B cell (primary cell): ENCODE results near the gene TFF3. TPM values are rescaled to one million over a fixed set of nuclear protein-coding genes. Genes with fewer than 3 reads are reported as not detected.

Experiments
- ATAC-seq: fragments of 200-7000 bp; cut with Tn5 transposase; one replicate; pipeline ENCODE4 v1.10.0; 2021; ENCODE audit warnings: low read depth, mild to moderate bottlenecking, moderate number of reproducible peaks, moderate library complexity
- CTCF ChIA-PET: fragments of 350-600 bp; sonication (Branson Sonifier 250); formaldehyde crosslinking; loops from one replicate; lab custom pipeline; 2021; ENCODE audit warnings: antibody characterized with exemption, inconsistent platforms; lab: Charles Lee
- POLR2A ChIA-PET: fragments of 350-600 bp; sonication (Branson Sonifier 250); formaldehyde crosslinking; loops from one replicate; lab custom pipeline; 2021; ENCODE audit warnings: antibody characterized with exemption; lab: Charles Lee
- DNase-seq: peaks from one replicate; pipeline ENCODE4 v3.0.0; 2013
- H2AFZ ChIP-seq: 2 replicates; pipeline ENCODE4 v1.6.1; 2012; ENCODE audit warnings: mild to moderate bottlenecking, low read depth, low read length; ENCODE audit not compliant: insufficient read depth, poor library complexity, severe bottlenecking
- H3K27ac ChIP-seq, 2 donors: 1 replicate in 1 of 2; 2 replicates in 1 of 2; pipeline ENCODE4 v1.5.1; 2012 to 2013; ENCODE audit warnings: low read length in 2 of 2, mild to moderate bottlenecking in 2 of 2, moderate library complexity in 1 of 2
- H3K27me3 ChIP-seq, 4 experiments: fragments of 200-600 bp in 1 of 4; sonication (generic) in 1 of 4; replicated peaks in 1 of 4; 1 replicate in 2 of 4; 2 replicates in 2 of 4; pipeline versions ENCODE4 v1.6.1 to v1.7.0; 2013 to 2016; ENCODE audit warnings: low read length in 3 of 4, mild to moderate bottlenecking in 2 of 4, mixed read lengths in 1 of 4, moderate library complexity in 1 of 4; ENCODE audit not compliant: insufficient read depth in 4 of 4, control insufficient read depth in 3 of 4; ENCODE audit errors: control extremely low read depth in 1 of 4
- H3K36me3 ChIP-seq, 2 experiments: replicated peaks in 1 of 2; 1 replicate in 1 of 2; 2 replicates in 1 of 2; pipeline versions ENCODE4 v1.6.1 to v1.7.1; 2013; ENCODE audit warnings: low read length in 1 of 2; ENCODE audit not compliant: insufficient read depth in 2 of 2, control insufficient read depth in 1 of 2; ENCODE audit errors: control extremely low read depth in 1 of 2, extremely low read depth in 1 of 2
- H3K4me1 ChIP-seq, 2 donors: fragments of 200-600 bp in 1 of 2; sonication (generic) in 1 of 2; 1 replicate in 1 of 2; 2 replicates in 1 of 2; pipeline versions ENCODE4 v1.5.1 to v1.6.1; 2013 to 2017; ENCODE audit warnings: low read length in 2 of 2; ENCODE audit not compliant: control insufficient read depth in 2 of 2, insufficient read depth in 2 of 2
- H3K4me2 ChIP-seq: replicated peaks from 2 replicates; pipeline ENCODE3; 2012; ENCODE audit warnings: mild to moderate bottlenecking, low read depth, low read length; ENCODE audit not compliant: poor library complexity, severe bottlenecking
- H3K4me3 ChIP-seq, 5 experiments: fragments of 200-600 bp in 1 of 5; sonication (generic) in 1 of 5; 1 replicate in 3 of 5; 2 replicates in 2 of 5; pipeline versions ENCODE4 v1.5.1 to v1.7.0; 2011 to 2016; ENCODE audit warnings: low read length in 4 of 5, mild to moderate bottlenecking in 4 of 5, low read depth in 2 of 5, control low read depth in 1 of 5, moderate library complexity in 1 of 5; ENCODE audit not compliant: insufficient read depth in 1 of 5; ENCODE audit errors: control extremely low read depth in 1 of 5, extremely low read depth in 1 of 5
- H3K79me2 ChIP-seq: fragments of 200-600 bp; sonication (generic); one replicate; pipeline ENCODE4 v1.6.0; 2016; ENCODE audit warnings: low read length; ENCODE audit not compliant: control insufficient read depth, insufficient read depth
- H3K9ac ChIP-seq: fragments of 200-600 bp; sonication (generic); 2 replicates; pipeline ENCODE4 v1.6.1; 2017; ENCODE audit warnings: mild to moderate bottlenecking, low read length, moderate library complexity
- H3K9me3 ChIP-seq, 3 donors: one replicate each; pipeline versions ENCODE4 v1.6.1 to v1.7.1; 2013; ENCODE audit warnings: low read length in 2 of 3; ENCODE audit not compliant: control insufficient read depth in 2 of 3, insufficient read depth in 1 of 3; ENCODE audit errors: control extremely low read depth in 1 of 3
- H4K20me1 ChIP-seq: 2 replicates; pipeline ENCODE4 v1.6.0; 2012; ENCODE audit warnings: mild to moderate bottlenecking, low read length; ENCODE audit not compliant: insufficient read depth, control insufficient read depth, poor library complexity, severe bottlenecking
- H3K27ac Mint-ChIP-seq: one replicate; pipeline ENCODE4 v1.8.0; 2021; ENCODE audit warnings: mixed read lengths
- H3K27me3 Mint-ChIP-seq: one replicate; pipeline ENCODE4 v1.8.0; 2021; ENCODE audit warnings: mixed read lengths
- H3K4me1 Mint-ChIP-seq: one replicate; pipeline ENCODE4 v1.8.0; 2021; ENCODE audit warnings: mixed read lengths
- H3K4me3 Mint-ChIP-seq: one replicate; pipeline ENCODE4 v1.8.0; 2021; ENCODE audit warnings: mixed read lengths
- H3K9me3 Mint-ChIP-seq: one replicate; pipeline ENCODE4 v1.8.0; 2022; ENCODE audit warnings: mixed read lengths; ENCODE audit not compliant: insufficient read depth
- CTCF ChIP-seq: fragments of 200-600 bp; IDR thresholded peaks from one replicate; pipeline ENCODE4 v1.8.0; 2022; ENCODE audit warnings: antibody characterized with exemption, mild to moderate bottlenecking
- EZH2 ChIP-seq: IDR thresholded peaks from 2 replicates; pipeline ENCODE4 v1.6.1; 2012; ENCODE audit warnings: borderline replicate concordance, low read depth, mild to moderate bottlenecking, moderate library complexity, low read length; ENCODE audit not compliant: insufficient read depth, poor library complexity, severe bottlenecking
- WGBS: methylation state at CpG from one replicate; pipeline ENCODE4 v1.1.5; 2013; ENCODE audit warnings: missing lambda C conversion rate; ENCODE audit not compliant: insufficient coverage; 5-methylcytosine and 5-hydroxymethylcytosine counted together
- intact Hi-C: fragments of 100-400 bp; cut with micrococcal nuclease; formaldehyde crosslinking; loops from one replicate; pipeline ENCODE4 v1.10.0; 2022
- polyA plus RNA-seq: library from polyadenylated mRNA; depleted of rRNA; stranded (reverse); fragments of >200 nt; gene quantifications from 2 replicates; pipeline ENCODE4 v1.2.3, GENCODE V29; 2012
- total RNA-seq, 2 donors: library from RNA; stranded (reverse); fragments of 120-200 nt in 1 of 2; gene quantifications; 1 replicate in 1 of 2; 2 replicates in 1 of 2; pipeline versions ENCODE4 v1.2.3 to v1.2.4, GENCODE V29; 2013 to 2022

Gene TFF3
- total and polyA plus RNA-seq, 2 donors (not counting 1 experiment from before 2014, with no cell fraction given), result not detected

GRCh38 chr21:42276076-42276475, 39.1 kb downstream of the TFF3 start:
- Histone ChIP-seq H3K27me3 (no peaks in the 10 kb centered on the region), H2AFZ (no peak overlapping the region), H3K9ac (no peak overlapping the region), H3K36me3 (peaks cover 0 to 64% of the 10 kb centered on the region in 2 experiments), H3K9me3 (peaks cover 0 to 3% (median 0%) of the 10 kb centered on the region in 3 donors), H3K4me3 (no peak overlapping the region), H3K27ac (no peak overlapping the region), H3K79me2 (no peaks in the 10 kb centered on the region), H3K4me2 (no peak overlapping the region), H3K4me1 (no peaks in the 10 kb centered on the region), H4K20me1 (peaks cover 21% of the 10 kb centered on the region)
- 91% methylated on average over 13 of the region's 13 CpGs for whole genome bisulfite sequencing
- TF ChIP-seq CTCF (no peak), EZH2 (no peak)
- DNase-seq, result no peak
- Mint-ChIP-seq H3K9me3 (no peaks in the 10 kb centered on the region), H3K4me1 (no peaks in the 10 kb centered on the region), H3K4me3 (no peak overlapping the region), H3K27me3 (no peaks in the 10 kb centered on the region), H3K27ac (no peak overlapping the region)
- CTCF ChIA-PET, result interaction anchor here (1.0 to 1.2 kb wide), 2 partner anchors 16 to 112 kb away, joined by 3 read pairs; no protein-coding TSS in a partner anchor
- ATAC-seq, result no peak
- intact Hi-C loops, result no loop called here
- POLR2A ChIA-PET, result no interaction called here

GRCh38 chr21:42272984-42273600, 42.1 kb downstream of the TFF3 start:
- H3K9me3 ChIP-seq, result peaks cover 0 to 3% (median 0%) of the 10 kb centered on the region in 3 donors
- H3K27me3 Mint-ChIP-seq, result no peaks in the 10 kb centered on the region
- CTCF ChIA-PET, result interaction anchor here (3.6 kb wide), 1 partner anchor 14 kb away, joined by 16 read pairs; no protein-coding TSS in a partner anchor

More at GRCh38 chr21:42272984-42273600, 42.1 kb downstream of the TFF3 start:
- peaks cover 15 to 17% of the 10 kb centered on the region in 2 donors for H3K4me1 ChIP-seq
- POLR2A ChIA-PET, result no interaction called here
- Mint-ChIP-seq H3K27ac (no peak overlapping the region), H3K4me1 (peaks cover 12% of the 10 kb centered on the region), H3K4me3 (no peak overlapping the region), H3K9me3 (no peaks in the 10 kb centered on the region)
- H3K79me2 ChIP-seq, result peaks cover 16% of the 10 kb centered on the region
- no peak overlapping the region for H3K4me3 ChIP-seq
- no peak for ATAC-seq
- no peak for DNase-seq
- no peak overlapping the region for H3K4me2 ChIP-seq
- TF ChIP-seq CTCF (no peak), EZH2 (no peak)
- H3K36me3 ChIP-seq, result peaks cover 0 to 53% of the 10 kb centered on the region in 2 experiments
- peaks cover 43% of the 10 kb centered on the region for H4K20me1 ChIP-seq
- H3K9ac ChIP-seq, result no peak overlapping the region
- WGBS, result 97% methylated on average over 26 of the region's 29 CpGs
- intact Hi-C loops, result no loop called here
- H3K27ac ChIP-seq, result no peak overlapping the region
- H3K27me3 ChIP-seq, result no peaks in the 10 kb centered on the region
- no peak overlapping the region for H2AFZ ChIP-seq
